ENCODE measurements around the gene FAM167B. TPM values are rescaled to one million over a fixed set of nuclear protein-coding genes. Genes with fewer than 3 reads are reported as not detected.

Gene FAM167B
- total RNA-seq, 1 donor from 2014 or later, result 1.5 TPM

- DNase-seq (ENCODE audit: low read depth, low spot score), result no peak
- Mint-ChIP-seq H3K36me3 (ENCODE audit: low read depth) (no peaks in the 10 kb centered on the region), H3K4me3 (no peak overlapping the region), H3K9me3 (no peaks in the 10 kb centered on the region), H3K27ac (ENCODE audit: unreplicated experiment) (no peak overlapping the region), H3K4me1 (peaks cover 7% of the 10 kb centered on the region), H3K27me3 (ENCODE audit: low read depth) (peaks cover 20% of the 10 kb centered on the region)
- TF ChIP-seq CTCF (conservative IDR thresholded peaks at IDR 0.05), result no peak
These were observed 22.7 kb downstream of the FAM167B start for GRCh38 chr1:32269744-32270143.

- Mint-ChIP-seq H3K4me3 (no peak overlapping the region), H3K27ac (ENCODE audit: unreplicated experiment) (peak overlapping the region; percentile 69), H3K27me3 (ENCODE audit: low read depth) (peaks cover 20% of the 10 kb centered on the region), H3K4me1 (peaks cover 7% of the 10 kb centered on the region), H3K9me3 (no peaks in the 10 kb centered on the region), H3K36me3 (ENCODE audit: low read depth) (no peaks in the 10 kb centered on the region)
- TF ChIP-seq CTCF (conservative IDR thresholded peaks at IDR 0.05), result no peak
- no peak for DNase-seq (ENCODE audit: low read depth, low spot score)
These were observed 25.8 kb downstream of the FAM167B start for GRCh38 chr1:32272557-32273390.

- TF ChIP-seq CTCF (conservative IDR thresholded peaks at IDR 0.05), result no peak
- H3K27ac Mint-ChIP-seq (ENCODE audit: unreplicated experiment), result peak overlapping the region; percentile 69
- H3K4me1 Mint-ChIP-seq, result peaks cover 7% of the 10 kb centered on the region
- no peaks in the 10 kb centered on the region for H3K9me3 Mint-ChIP-seq
- peaks cover 20% of the 10 kb centered on the region for H3K27me3 Mint-ChIP-seq (ENCODE audit: low read depth)
- DNase-seq (ENCODE audit: low read depth, low spot score), result no peak
- no peaks in the 10 kb centered on the region for H3K36me3 Mint-ChIP-seq (ENCODE audit: low read depth)
- no peak overlapping the region for H3K4me3 Mint-ChIP-seq
These were observed 26.6 kb downstream of the FAM167B start for GRCh38 chr1:32273391-32274208.

- H3K27ac Mint-ChIP-seq (ENCODE audit: unreplicated experiment), result no peak overlapping the region
- no peaks in the 10 kb centered on the region for H3K9me3 Mint-ChIP-seq
- peaks cover 20% of the 10 kb centered on the region for H3K27me3 Mint-ChIP-seq (ENCODE audit: low read depth)
- no peak for TF ChIP-seq CTCF (conservative IDR thresholded peaks at IDR 0.05)
- H3K4me3 Mint-ChIP-seq, result no peak overlapping the region
- peaks cover 7% of the 10 kb centered on the region for H3K4me1 Mint-ChIP-seq
- no peak for DNase-seq (ENCODE audit: low read depth, low spot score)
- H3K36me3 Mint-ChIP-seq (ENCODE audit: low read depth), result no peaks in the 10 kb centered on the region
These were observed 27.8 kb downstream of the FAM167B start for GRCh38 chr1:32274646-32275340.

GRCh38 chr1:32275424-32275823 is 28.4 kb downstream of the FAM167B start:
- TF ChIP-seq CTCF (conservative IDR thresholded peaks at IDR 0.05), result no peak
- no peak overlapping the region for H3K4me3 Mint-ChIP-seq
- no peak overlapping the region for H3K27ac Mint-ChIP-seq (ENCODE audit: unreplicated experiment)
- peaks cover 20% of the 10 kb centered on the region for H3K27me3 Mint-ChIP-seq (ENCODE audit: low read depth)
- no peak for DNase-seq (ENCODE audit: low read depth, low spot score)
- no peaks in the 10 kb centered on the region for H3K36me3 Mint-ChIP-seq (ENCODE audit: low read depth)
- no peaks in the 10 kb centered on the region for H3K9me3 Mint-ChIP-seq
- peaks cover 7% of the 10 kb centered on the region for H3K4me1 Mint-ChIP-seq
